NT2/D1 (cell line): ENCODE measurements around the gene MUC5AC.

Experiments used
- YY1 ChIP-seq: IDR thresholded peaks from 2 replicates; pipeline ENCODE4 v1.6.1; 2011; ENCODE audit not compliant: insufficient read length, insufficient read depth
- ZNF274 ChIP-seq: IDR thresholded peaks from 2 replicates; pipeline ENCODE4 v1.6.1; 2011; ENCODE audit warnings: mild to moderate bottlenecking, low read depth, low read length

DNA sequence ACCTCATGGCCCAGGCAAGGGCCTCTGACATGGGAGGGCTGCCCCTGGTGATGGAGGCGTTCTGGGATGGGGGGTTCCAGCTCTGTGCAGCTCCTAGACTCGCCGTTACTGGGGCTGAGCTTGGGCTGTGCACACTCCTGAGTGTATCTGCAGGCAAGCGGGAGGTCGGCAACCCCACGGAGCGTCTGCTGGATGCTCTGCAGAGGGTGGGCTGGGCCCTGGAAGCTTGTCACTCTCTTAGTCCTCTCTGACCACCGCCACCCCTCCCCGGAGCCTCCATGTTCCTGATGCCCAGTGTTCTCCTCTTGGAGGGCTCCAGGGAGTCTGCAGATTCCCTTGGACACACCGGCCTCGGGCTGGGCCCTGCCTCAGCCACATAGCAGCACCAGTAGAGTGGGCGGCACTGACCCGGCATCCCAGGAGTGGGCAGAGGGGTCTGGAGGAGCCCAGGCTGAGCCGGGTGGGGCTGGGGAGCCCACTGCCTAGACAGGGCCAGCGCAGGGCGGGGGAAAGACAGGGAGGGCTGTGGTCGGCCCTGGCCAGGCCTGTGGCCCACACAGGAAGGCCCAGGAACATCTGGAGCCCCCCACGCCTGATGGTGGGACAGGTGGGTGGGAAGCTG, 44.5 kb downstream of the MUC5AC start:
- TF ChIP-seq ZNF274 (no peak), YY1 (no peak)
